ENCODE results near the gene CREB3L2.

CREB3L2 gene

GRCh38 chr7:137847568-137848050 is 154.3 kb downstream of the CREB3L2 start:
- TF ChIP-seq CTCF (IDR thresholded peaks at IDR 0.05; ENCODE audit: low read depth, low read length, missing control alignments): no peak
- no peak for DNase-seq (ENCODE audit: low read depth)
- H3K4me3 ChIP-seq (ENCODE audit: low read depth, low read length): no peak overlapping the region

- peak within 1 kb of the TSS; percentile 23 for H3K4me3 ChIP-seq (ENCODE audit: low read depth, low read length)
- DNase-seq (ENCODE audit: low read depth): no peak
- no peak for TF ChIP-seq CTCF (IDR thresholded peaks at IDR 0.05; ENCODE audit: low read depth, low read length, missing control alignments)
Measured at GRCh38 chr7:137846827-137847567, 154.9 kb downstream of the CREB3L2 start, which contains the start of gene DGKI. Gene DGKI, minus strand, starts transcription at chr7:137846974.

GRCh38 chr7:137846549-137846826 is 155.4 kb downstream of the CREB3L2 start:
- no peak overlapping the region for H3K4me3 ChIP-seq (ENCODE audit: low read depth, low read length)
- no peak for TF ChIP-seq CTCF (IDR thresholded peaks at IDR 0.05; ENCODE audit: low read depth, low read length, missing control alignments)
- DNase-seq (ENCODE audit: low read depth): no peak

- TF ChIP-seq CTCF (IDR thresholded peaks at IDR 0.05; ENCODE audit: low read depth, low read length, missing control alignments): no peak
- no peak for DNase-seq (ENCODE audit: low read depth)
- no peak overlapping the region for H3K4me3 ChIP-seq (ENCODE audit: low read depth, low read length)
Measured at GRCh38 chr7:137844677-137845425, 157.0 kb downstream of the CREB3L2 start.

- no peak overlapping the region for H3K4me3 ChIP-seq (ENCODE audit: low read depth, low read length)
- no peak for DNase-seq (ENCODE audit: low read depth)
- no peak for TF ChIP-seq CTCF (IDR thresholded peaks at IDR 0.05; ENCODE audit: low read depth, low read length, missing control alignments)
Measured at GRCh38 chr7:137839903-137840779, 161.7 kb downstream of the CREB3L2 start.

GRCh38 chr7:137838706-137839315 is 163.1 kb downstream of the CREB3L2 start:
- no peak for TF ChIP-seq CTCF (IDR thresholded peaks at IDR 0.05; ENCODE audit: low read depth, low read length, missing control alignments)
- no peak for DNase-seq (ENCODE audit: low read depth)
- H3K4me3 ChIP-seq (ENCODE audit: low read depth, low read length): no peak overlapping the region

Data from GM12864 (cell line).